ENCODE data around the gene TMEM120B.

TMEM120B gene

GRCh38 chr12:121778567-121779421, 66.2 kb downstream of the TMEM120B start:
- TF ChIP-seq CTCF (IDR thresholded peaks at IDR 0.05; ENCODE audit: borderline replicate concordance, control extremely low read depth, extremely low read depth, insufficient read depth, missing control alignments) = no peak
- in situ Hi-C loops (cut with MboI; ENCODE audit: low sequenced_read_pairs, unreplicated experiment) = no loop called here
- DNase-seq (ENCODE audit: low spot score) = no peak

- no peak for DNase-seq (ENCODE audit: low spot score)
- in situ Hi-C loops (cut with MboI; ENCODE audit: low sequenced_read_pairs, unreplicated experiment) = no loop called here
- TF ChIP-seq CTCF (IDR thresholded peaks at IDR 0.05; ENCODE audit: borderline replicate concordance, control extremely low read depth, extremely low read depth, insufficient read depth, missing control alignments) = no peak
Measured at GRCh38 chr12:121779422-121779895, 66.9 kb downstream of the TMEM120B start.

GRCh38 chr12:121780429-121780828, 67.9 kb downstream of the TMEM120B start:
- in situ Hi-C loops (cut with MboI; ENCODE audit: low sequenced_read_pairs, unreplicated experiment) = no loop called here
- no peak for DNase-seq (ENCODE audit: low spot score)
- no peak for TF ChIP-seq CTCF (IDR thresholded peaks at IDR 0.05; ENCODE audit: borderline replicate concordance, control extremely low read depth, extremely low read depth, insufficient read depth, missing control alignments)

GRCh38 chr12:121781484-121781997, 69.0 kb downstream of the TMEM120B start:
- TF ChIP-seq CTCF (IDR thresholded peaks at IDR 0.05; ENCODE audit: borderline replicate concordance, control extremely low read depth, extremely low read depth, insufficient read depth, missing control alignments) = no peak
- peak; percentile 64 for DNase-seq (ENCODE audit: low spot score)

GRCh38 chr12:121781998-121782979, 69.7 kb downstream of the TMEM120B start:
- in situ Hi-C loops (cut with MboI; ENCODE audit: low sequenced_read_pairs, unreplicated experiment) = no loop called here
- DNase-seq (ENCODE audit: low spot score) = peak; percentile 77
- no peak for TF ChIP-seq CTCF (IDR thresholded peaks at IDR 0.05; ENCODE audit: borderline replicate concordance, control extremely low read depth, extremely low read depth, insufficient read depth, missing control alignments)

More at GRCh38 chr12:121781484-121781997, 69.0 kb downstream of the TMEM120B start:
- in situ Hi-C loops (cut with MboI; ENCODE audit: low sequenced_read_pairs, unreplicated experiment) = no loop called here

GRCh38 chr12:121783766-121784165, 71.2 kb downstream of the TMEM120B start:
- no peak for TF ChIP-seq CTCF (IDR thresholded peaks at IDR 0.05; ENCODE audit: borderline replicate concordance, control extremely low read depth, extremely low read depth, insufficient read depth, missing control alignments)
- DNase-seq (ENCODE audit: low spot score) = no peak
- in situ Hi-C loops (cut with MboI; ENCODE audit: low sequenced_read_pairs, unreplicated experiment) = no loop called here

Measured in GM13976 (cell line).